ENCODE results near the gene ZNF219.

ZNF219 gene

GRCh38 chr14:21101802-21102413, 3.5 kb upstream of the ZNF219 start:
- no peak for DNase-seq

GRCh38 chr14:21100931-21101330, 2.5 kb upstream of the ZNF219 start, which contains the start of gene TMEM253:
TMEM253 (plus strand) TSS chr14:21101066; CDS start chr14:21101344, 278 bp downstream.
- no peak for DNase-seq

- no peak for DNase-seq
Measured at GRCh38 chr14:21099596-21099985, 1.1 kb upstream of the ZNF219 start.

DNA sequence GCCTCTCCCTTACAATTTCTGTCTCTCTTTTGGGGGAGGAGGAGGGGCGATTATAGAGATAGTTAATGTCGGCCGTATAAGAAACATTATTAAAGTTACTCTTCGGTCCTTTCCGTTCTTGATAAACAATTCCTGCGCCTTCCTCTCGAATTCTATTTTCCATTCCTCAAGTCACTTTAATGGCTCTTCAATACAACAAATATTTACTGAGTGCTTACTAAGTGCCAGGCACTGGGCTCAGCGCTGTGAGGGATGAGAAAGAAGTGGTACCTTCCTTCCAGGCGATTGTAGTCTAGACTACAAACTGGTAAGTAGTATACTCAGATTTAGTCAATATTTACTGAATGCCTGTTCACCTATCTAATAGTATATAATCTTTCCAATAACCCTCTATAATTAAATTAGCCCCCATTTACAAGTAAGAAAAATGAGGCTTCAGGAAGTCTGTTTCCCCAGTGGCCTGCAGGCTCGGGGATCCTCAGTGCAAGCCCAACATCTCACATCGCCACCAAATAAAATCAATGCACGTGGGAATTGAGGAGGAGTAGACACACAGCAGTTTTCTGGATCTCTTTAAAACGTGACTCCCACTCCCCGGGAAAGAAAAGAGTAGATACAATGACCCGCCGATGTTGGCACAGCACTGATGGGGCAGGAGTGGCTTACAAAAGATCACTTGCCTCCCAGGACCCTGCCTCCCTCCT, 589 bp upstream of the ZNF219 start:
- DNase-seq: no peak

DNA sequence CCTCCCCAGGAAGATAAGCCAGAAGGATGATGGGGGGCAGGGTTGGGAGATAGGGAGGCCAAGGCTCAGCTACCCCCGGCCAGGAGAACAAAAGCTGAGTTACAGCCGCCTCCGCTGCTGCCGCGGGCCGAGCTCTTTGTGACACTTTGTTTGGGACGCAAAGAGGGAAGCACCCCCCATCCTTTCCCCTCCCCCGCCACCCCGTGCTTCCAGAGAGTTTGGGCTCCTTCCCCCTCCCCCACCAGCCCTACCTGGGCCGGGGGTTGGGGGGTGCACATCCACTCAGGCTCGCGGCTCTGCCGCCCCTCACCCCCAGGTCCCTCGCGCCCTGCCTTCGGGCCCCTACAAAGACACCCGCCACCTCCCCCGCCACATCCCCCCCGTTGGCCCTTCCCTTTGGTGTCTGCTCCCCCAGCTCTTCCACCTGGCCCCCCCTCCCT, 799 bp downstream of the ZNF219 start:
- no peak for DNase-seq

DNA sequence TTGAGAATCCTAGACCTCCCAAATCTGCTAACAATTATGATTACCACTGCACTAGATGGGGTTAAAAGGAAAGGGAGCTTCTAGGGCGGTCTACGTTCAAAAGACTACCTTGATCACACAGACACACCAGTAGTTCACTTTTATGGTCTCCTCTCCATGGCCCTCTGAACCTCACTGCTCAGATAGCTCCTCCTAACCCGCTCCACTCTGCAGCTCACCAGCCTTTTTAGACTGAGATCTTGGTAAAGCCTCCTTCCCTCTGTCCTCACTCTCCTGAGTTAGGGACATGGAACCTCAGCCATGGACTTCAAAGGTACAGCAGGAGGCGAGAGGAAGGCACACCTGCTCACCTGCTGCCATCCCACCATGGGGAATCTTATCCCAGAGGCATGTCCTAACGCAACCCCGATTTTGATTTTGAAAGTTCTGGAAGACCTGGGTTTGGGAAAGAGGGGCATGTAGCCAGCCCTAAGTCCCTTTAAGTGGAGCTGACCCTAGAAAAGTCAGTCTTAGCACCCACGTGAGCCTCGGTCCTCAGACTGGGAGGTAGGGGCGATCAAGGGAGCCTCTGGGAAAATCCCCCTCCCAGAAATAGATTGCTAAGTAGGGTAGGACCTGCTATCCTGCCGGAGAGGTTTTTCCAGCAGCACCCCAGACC, 1.3 kb downstream of the ZNF219 start:
- DNase-seq: no peak

DNA sequence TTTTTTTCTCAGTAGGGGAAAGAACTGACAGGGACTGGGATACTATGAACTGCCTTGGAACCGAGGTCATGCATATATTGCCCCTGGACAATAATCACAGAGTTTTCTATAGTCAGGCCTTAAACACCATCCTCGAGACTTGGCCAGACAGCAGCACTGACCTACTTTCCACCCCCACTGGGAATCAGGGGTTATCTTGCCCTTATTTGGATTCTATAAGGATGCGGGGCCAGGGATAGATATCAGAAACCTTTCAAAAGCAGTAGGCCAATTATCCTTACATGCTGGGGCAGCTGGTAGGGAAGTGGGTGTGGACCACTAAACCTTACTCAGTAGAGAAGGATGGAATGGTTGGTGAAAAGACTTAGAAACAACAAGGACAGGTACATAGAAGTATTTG, 2.0 kb downstream of the ZNF219 start:
- DNase-seq: no peak

DNA sequence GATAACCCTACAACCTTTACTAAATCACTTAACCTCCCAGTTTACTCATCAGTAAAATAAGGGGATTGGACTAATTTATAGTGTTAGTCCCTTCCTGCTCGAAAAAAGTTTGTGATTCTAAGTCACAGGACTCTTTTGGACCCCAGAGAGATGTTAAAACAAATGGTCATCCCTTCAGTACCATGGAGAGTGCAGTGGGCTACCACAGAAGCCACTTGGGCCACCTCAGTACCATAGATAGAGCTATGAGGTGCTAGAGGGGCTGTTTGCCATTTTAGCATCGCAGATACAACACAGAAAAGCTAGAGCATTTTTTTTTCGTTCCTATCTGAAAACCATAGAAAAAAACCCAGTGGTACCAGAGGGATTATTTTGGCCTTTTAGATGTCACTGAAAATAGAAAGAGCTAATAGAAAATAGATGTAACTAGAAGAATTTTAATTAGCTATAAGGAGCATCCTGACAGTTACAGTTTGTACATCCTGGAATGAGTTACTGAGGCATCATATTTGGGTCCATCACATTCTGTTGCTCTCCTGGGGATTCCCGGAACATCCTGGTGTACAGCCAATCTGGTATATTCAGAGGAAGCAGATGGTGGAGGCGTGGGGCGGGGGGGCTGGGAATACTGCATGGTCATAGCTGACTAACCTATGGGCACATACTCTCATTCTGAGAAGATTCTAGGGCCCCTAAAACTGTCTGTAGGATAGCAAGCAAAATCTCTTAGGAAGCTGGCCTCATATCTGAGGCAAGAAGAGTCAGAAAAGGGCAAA, 2.8 kb downstream of the ZNF219 start:
- DNase-seq: peak; percentile 88

- DNase-seq: peak; percentile 98
Measured at GRCh38 chr14:21093769-21094681, 4.4 kb downstream of the ZNF219 start.

DNA sequence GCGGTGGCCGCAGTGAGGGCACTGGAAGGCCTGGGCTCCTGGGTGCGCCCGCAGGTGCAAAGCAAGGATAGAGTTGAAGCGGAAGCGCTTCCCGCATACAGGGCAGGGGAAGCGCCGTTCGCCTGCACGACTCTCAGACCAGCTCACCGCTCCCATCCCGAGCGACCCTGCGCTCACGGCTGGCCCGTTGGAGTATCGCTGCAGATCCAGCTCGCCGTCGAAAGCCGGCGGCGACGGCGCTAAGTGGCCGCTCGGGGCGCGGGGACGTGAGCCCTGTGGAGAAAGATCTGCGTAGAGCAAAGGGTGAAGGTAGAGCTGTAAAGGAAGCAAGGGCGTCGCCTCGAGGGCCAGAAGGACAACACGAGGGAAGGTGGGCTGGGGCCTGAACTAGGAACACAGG, 5.4 kb downstream of the ZNF219 start:
- DNase-seq: no peak

- DNase-seq: no peak
Measured at GRCh38 chr14:21092273-21093011, 6.0 kb downstream of the ZNF219 start.

DNA sequence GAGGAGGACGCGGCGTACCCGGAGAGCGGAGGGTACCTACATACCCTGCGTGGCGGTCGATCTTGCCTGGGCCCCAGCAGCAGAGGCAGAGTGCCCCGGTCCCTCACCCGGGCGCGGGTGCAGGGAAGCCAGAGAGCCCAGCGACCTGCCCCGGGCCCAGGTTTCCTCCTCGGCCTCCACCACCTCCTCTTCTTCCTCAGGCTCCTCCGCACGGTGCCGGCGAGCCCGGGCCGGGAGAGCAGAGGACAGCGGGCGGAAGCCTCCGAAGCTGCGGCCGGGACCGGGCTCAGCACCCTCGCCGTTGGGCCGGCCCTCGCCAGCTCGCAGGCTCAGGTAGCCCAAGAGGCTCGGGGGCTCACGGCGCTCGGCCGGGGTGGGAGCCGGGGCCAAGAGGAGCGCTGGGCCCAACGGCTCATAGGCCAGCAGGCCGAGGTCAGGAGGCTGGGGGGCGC, 6.6 kb downstream of the ZNF219 start:
- no peak for DNase-seq

- DNase-seq: no peak
Measured at GRCh38 chr14:21090940-21091663, 7.4 kb downstream of the ZNF219 start.

DNA sequence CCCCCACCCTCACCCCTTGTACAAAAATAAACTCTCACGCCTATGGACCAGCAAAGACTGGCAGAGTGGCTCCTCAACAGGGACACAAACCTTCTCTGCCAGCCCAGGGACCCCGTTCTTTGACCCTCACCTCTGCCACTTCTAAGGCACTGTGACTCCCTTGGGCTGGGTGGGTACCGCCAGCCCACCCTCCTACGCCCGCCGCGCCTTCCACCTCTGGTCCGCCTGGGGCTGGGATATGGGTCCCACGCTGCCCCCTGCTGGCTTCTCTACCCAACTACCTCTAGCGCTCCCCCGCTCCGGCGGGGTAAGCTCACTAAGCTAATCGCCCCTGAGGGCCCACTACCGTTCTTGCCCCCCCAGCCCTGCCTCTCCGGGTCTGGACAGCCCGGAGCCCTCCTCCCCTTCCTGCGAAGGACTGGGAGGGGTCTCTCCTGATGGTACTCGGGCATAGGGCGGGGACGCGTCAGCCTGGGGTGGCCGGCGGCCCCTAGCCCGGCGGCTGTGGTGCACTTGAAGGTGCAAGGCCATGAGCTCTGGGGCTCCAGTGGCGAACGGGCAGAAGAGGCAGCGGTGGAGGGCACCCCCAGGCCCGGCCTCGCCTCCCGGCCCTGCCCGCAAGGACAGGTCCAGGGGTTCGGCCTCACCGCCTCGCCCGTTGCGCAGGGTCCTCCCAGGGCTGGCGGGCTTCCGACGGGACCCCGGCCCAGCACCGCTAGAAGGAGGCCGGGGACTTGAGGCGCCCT, 8.1 kb downstream of the ZNF219 start:
- DNase-seq: no peak

- no peak for DNase-seq
Measured at GRCh38 chr14:21089877-21090193, 8.6 kb downstream of the ZNF219 start.

DNA sequence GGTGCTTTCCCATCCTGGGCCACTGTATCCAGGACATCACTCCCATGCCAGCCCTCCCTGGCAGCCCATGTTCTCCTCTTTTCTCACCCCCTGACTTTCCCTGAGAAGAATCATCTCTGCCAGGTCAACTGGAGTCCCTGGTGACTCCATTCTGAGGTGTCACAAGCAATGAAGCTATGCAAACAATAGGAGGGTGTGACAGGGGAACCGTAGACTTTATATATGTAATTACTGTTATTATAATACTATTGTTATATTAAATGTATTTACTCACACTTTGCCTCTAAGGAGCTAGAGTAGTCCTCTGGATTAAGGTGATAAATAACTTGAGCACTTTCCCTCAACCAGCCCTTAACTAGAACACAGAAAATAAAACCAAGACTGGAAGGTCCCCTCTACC, 9.2 kb downstream of the ZNF219 start:
- no peak for DNase-seq

GRCh38 chr14:21088687-21089086, 9.8 kb downstream of the ZNF219 start:
- no peak for DNase-seq

DNA sequence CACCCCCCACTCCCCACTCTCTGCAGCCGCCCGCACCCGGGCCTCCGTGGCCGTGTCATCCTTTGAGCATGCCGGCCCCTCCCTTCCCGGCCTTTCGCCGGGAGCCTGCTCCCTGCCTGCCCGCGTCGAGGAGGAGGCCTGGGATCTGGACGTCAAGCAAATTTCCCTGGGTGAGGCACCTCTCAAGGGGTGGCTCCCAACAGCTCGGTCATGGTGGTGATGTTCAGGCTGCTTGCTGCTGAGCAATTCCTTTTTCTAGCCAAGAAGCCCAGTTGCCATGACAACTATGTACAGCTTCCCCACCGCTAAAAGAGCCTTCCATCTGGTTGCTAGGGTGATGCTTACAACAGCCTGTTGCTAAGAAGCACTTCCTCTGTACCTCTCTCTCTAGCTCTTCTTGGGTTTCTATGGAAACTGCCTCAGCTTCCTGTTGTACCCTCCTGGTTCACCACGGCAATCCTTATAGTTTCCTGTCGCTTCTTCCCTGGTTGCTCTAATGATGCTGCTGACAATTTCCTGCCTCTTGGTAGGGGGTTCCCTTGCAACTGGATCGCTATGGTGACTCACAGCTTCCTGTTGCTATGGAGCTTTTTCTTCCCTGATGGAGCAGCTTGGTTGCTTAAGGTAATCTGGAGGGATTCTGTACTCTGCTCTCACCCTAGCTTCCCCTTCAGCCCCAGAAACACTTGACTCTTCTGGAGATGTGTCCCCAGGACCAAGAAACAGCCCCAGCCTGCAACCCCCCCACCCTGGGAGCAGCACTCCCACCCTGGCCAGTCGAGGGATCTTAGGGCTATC, 11.0 kb downstream of the ZNF219 start:
- DNase-seq: peak; percentile 48

DNA sequence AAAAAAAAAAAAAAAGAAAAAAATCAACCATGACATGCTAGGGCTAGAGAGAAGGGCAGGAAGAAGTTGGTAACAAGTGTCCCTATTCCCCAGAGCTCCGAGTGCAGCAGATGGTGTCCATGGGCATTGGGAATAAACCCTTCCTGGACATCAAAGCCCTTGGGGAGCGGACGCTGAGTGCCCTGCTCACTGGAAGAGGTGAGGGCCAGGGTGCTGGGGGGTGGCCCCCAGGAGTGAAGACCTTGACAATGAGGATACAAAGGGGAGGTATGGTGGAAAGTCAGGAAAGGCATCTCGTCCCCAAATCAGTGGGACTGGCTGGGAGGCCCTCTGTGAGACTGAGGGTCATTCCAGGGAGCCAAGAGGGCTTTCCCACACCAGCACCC, 11.6 kb downstream of the ZNF219 start:
- no peak for DNase-seq

Measured in NCI-H524 treated with DMSO at 0.1 percent for 48 hours (cell line).